RWPE2 (cell line): ENCODE results near the gene ASIC2.

Source experiments
- ATAC-seq: fragments of 200-7000 bp; cut with Tn5 transposase; 3 replicates; pipeline ENCODE4 v1.9.1; 2021; ENCODE audit warnings: low read depth
- DNase-seq: peaks from one replicate; pipeline ENCODE4 v3.0.0-alpha.2; 2020; ENCODE audit warnings: low spot score
- H3K27ac ChIP-seq: fragments of 450-650 bp; 2 replicates; pipeline ENCODE4 v1.5.1; 2017; ENCODE audit warnings: mild to moderate bottlenecking; ENCODE audit not compliant: poor library complexity, severe bottlenecking
- H3K27me3 ChIP-seq: fragments of 250-450 bp; sonication (Bioruptor Pico); 2 replicates; pipeline ENCODE4 v1.5.1; 2021; ENCODE audit warnings: mild to moderate bottlenecking, moderate library complexity; ENCODE audit not compliant: insufficient read depth, poor library complexity, severe bottlenecking
- H3K36me3 ChIP-seq: fragments of 250-450 bp; sonication (Bioruptor Pico); 2 replicates; pipeline ENCODE4 v1.5.1; 2020; ENCODE audit warnings: low read depth, mild to moderate bottlenecking, moderate library complexity
- H3K4me1 ChIP-seq: fragments of 250-450 bp; sonication (Bioruptor Pico); 2 replicates; pipeline ENCODE4 v1.5.1; 2021; ENCODE audit warnings: mild to moderate bottlenecking, moderate library complexity; ENCODE audit not compliant: insufficient read depth, poor library complexity, severe bottlenecking
- H3K4me3 ChIP-seq: fragments of 250-450 bp; sonication (Bioruptor Pico); 2 replicates; pipeline ENCODE4 v1.5.1; 2021; ENCODE audit warnings: mild to moderate bottlenecking, moderate library complexity; ENCODE audit not compliant: severe bottlenecking
- H3K9me3 ChIP-seq: fragments of 250-450 bp; sonication (Bioruptor Pico); 2 replicates; pipeline ENCODE4 v1.5.1; 2021; ENCODE audit warnings: mild to moderate bottlenecking, moderate library complexity; ENCODE audit not compliant: severe bottlenecking
- CTCF ChIP-seq: fragments of 450-650 bp; IDR thresholded peaks from one replicate; pipeline ENCODE4 v1.5.1; 2017; ENCODE audit warnings: mild to moderate bottlenecking, moderate library complexity; ENCODE audit not compliant: poor library complexity, severe bottlenecking

ASIC2 gene

GRCh38 chr17:33218698-33219601, 74.1 kb downstream of the ASIC2 start:
- no peaks in the 10 kb centered on the region for H3K36me3 ChIP-seq
- DNase-seq: no peak
- H3K4me3 ChIP-seq: no peak overlapping the region
- no peak overlapping the region for H3K27ac ChIP-seq
- no peaks in the 10 kb centered on the region for H3K9me3 ChIP-seq
- H3K27me3 ChIP-seq: no peaks in the 10 kb centered on the region
- no peaks in the 10 kb centered on the region for H3K4me1 ChIP-seq
- TF ChIP-seq CTCF: no peak
- peak; percentile 31; the same call in 1 of the 3 replicates for ATAC-seq

- Histone ChIP-seq H3K9me3 (no peaks in the 10 kb centered on the region), H3K27ac (no peak overlapping the region), H3K4me3 (no peak overlapping the region), H3K36me3 (no peaks in the 10 kb centered on the region), H3K27me3 (no peaks in the 10 kb centered on the region), H3K4me1 (no peaks in the 10 kb centered on the region)
- DNase-seq: no peak
- ATAC-seq: no peak
- no peak for TF ChIP-seq CTCF
These were observed 75.2 kb downstream of the ASIC2 start for GRCh38 chr17:33217891-33218290.

- ATAC-seq (no peak), DNase-seq (no peak)
- Histone ChIP-seq H3K4me3 (no peak overlapping the region), H3K9me3 (no peaks in the 10 kb centered on the region), H3K4me1 (no peaks in the 10 kb centered on the region), H3K36me3 (no peaks in the 10 kb centered on the region), H3K27me3 (no peaks in the 10 kb centered on the region), H3K27ac (no peak overlapping the region)
- TF ChIP-seq CTCF: no peak
These were observed 78.1 kb downstream of the ASIC2 start for GRCh38 chr17:33214996-33215395.

GRCh38 chr17:33210285-33210684, 82.8 kb downstream of the ASIC2 start:
- H3K27me3 ChIP-seq: no peaks in the 10 kb centered on the region
- TF ChIP-seq CTCF: no peak
- H3K36me3 ChIP-seq: no peaks in the 10 kb centered on the region
- no peak for ATAC-seq
- no peak overlapping the region for H3K4me3 ChIP-seq
- H3K4me1 ChIP-seq: no peaks in the 10 kb centered on the region
- DNase-seq: no peak
- no peak overlapping the region for H3K27ac ChIP-seq
- H3K9me3 ChIP-seq: no peaks in the 10 kb centered on the region

- DNase-seq: no peak
These were observed 83.4 kb downstream of the ASIC2 start for GRCh38 chr17:33209671-33210070.

More at GRCh38 chr17:33209671-33210070, 83.4 kb downstream of the ASIC2 start:
- no peaks in the 10 kb centered on the region for H3K36me3 ChIP-seq
- no peak for ATAC-seq
- no peak for TF ChIP-seq CTCF
- H3K27ac ChIP-seq: no peak overlapping the region
- H3K4me1 ChIP-seq: no peaks in the 10 kb centered on the region
- H3K27me3 ChIP-seq: no peaks in the 10 kb centered on the region
- H3K9me3 ChIP-seq: no peaks in the 10 kb centered on the region
- H3K4me3 ChIP-seq: no peak overlapping the region
